HG03108 (cell line): Measurements from ENCODE around the gene AQP11.

Experiments
- ATAC-seq: cut with Tn5 transposase; IDR thresholded peaks from one replicate; pipeline ENCODE4 v1.9.1; 2021; ENCODE audit warnings: moderate library complexity; ENCODE audit not compliant: unreplicated experiment

The AQP11 gene

GRCh38 chr11:77654770-77655434, 65.1 kb downstream of the AQP11 start:
- ATAC-seq: no peak

GRCh38 chr11:77656362-77656761, 66.6 kb downstream of the AQP11 start:
- no peak for ATAC-seq

GRCh38 chr11:77658213-77659013, 68.7 kb downstream of the AQP11 start:
- ATAC-seq: no peak
